NCI-H524 (cell line): ENCODE data around the gene VSIR.

ENCODE experiments used
- DNase-seq, 2 experiments: peaks; one replicate each; lab custom pipeline; 2025; lab: John Stamatoyannopoulos, UW

Gene VSIR

GRCh38 chr10:71806704-71807556 is 33.6 kb upstream of the VSIR start:
- DNase-seq: no peak

GRCh38 chr10:71805776-71806703 is 32.7 kb upstream of the VSIR start:
- DNase-seq: no peak

GRCh38 chr10:71804077-71804476 is 30.8 kb upstream of the VSIR start:
- DNase-seq: peak in 1 of 2 experiments; percentile 20

- no peak for DNase-seq
Measured at GRCh38 chr10:71802715-71803488, 29.6 kb upstream of the VSIR start.

- DNase-seq: no peak
Measured at GRCh38 chr10:71802235-71802634, 28.9 kb upstream of the VSIR start.

- no peak for DNase-seq
Measured at GRCh38 chr10:71801361-71801760, 28.0 kb upstream of the VSIR start.

GRCh38 chr10:71799608-71800453 is 26.5 kb upstream of the VSIR start:
- no peak for DNase-seq

GRCh38 chr10:71799112-71799511 is 25.8 kb upstream of the VSIR start:
- no peak for DNase-seq

- no peak for DNase-seq
Measured at GRCh38 chr10:71798308-71798624, 24.9 kb upstream of the VSIR start.

- DNase-seq: no peak
Measured at GRCh38 chr10:71797533-71798307, 24.4 kb upstream of the VSIR start.

- DNase-seq: no peak
Measured at GRCh38 chr10:71796749-71797405, 23.6 kb upstream of the VSIR start.

GRCh38 chr10:71795248-71795647 is 21.9 kb upstream of the VSIR start:
- no peak for DNase-seq

- DNase-seq: no peak
Measured at GRCh38 chr10:71790749-71791440, 17.6 kb upstream of the VSIR start.

- no peak for DNase-seq
Measured at GRCh38 chr10:71789871-71790270, 16.6 kb upstream of the VSIR start.

- no peak for DNase-seq
Measured at GRCh38 chr10:71788954-71789353, 15.6 kb upstream of the VSIR start.

GRCh38 chr10:71784679-71785272 is 11.5 kb upstream of the VSIR start:
- DNase-seq: no peak

- no peak for DNase-seq
Measured at GRCh38 chr10:71783917-71784678, 10.8 kb upstream of the VSIR start.

- DNase-seq: no peak
Measured at GRCh38 chr10:71782917-71783490, 9.7 kb upstream of the VSIR start.
